ENCODE data around the gene SUMF1.
"Not testable (repeated sequence)": the region's sequence is repeated elsewhere in the genome, so short reads cannot be mapped to it uniquely, and the experiment has no call there.

Gene SUMF1

DNA sequence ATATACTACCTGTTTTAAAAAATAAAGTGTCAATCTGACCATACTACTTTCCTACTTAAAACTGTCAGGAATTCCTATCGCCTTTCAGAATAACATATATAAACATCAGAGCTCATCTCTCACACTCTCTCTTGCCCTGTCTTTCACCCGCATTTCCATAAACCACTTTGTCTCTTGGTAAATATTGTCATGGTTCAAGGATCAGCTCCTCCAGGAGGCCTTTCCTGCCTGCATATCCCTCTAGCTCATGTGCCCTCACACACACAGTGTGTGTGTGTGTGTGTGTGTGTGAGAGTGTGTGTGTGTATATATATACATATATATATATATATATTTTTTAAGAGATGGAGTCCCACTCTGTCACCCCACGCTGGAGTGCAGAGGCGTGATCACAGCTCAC lies 6.7 kb downstream of the SUMF1 start:
- no peak for DNase-seq (ENCODE audit: low read depth)

DNA sequence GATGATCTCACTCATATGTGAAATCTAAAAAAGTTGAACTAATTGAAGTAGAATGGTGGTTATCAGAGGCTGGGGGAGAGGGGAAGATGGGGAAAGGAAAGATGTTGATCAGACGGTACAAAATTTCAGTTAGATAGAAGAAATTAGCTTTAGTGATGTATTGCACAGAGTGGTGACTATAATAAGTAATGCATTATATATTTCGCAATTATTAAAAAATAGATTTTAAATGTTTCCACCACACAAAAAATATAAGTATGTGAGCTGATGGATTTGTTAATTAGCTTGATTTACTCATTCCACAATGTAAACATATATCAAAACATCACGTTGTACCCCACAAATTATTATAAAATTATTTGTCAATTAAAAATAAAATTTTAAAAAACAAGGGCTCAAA lies 8.1 kb downstream of the SUMF1 start:
- DNase-seq (ENCODE audit: low read depth) = no peak

DNA sequence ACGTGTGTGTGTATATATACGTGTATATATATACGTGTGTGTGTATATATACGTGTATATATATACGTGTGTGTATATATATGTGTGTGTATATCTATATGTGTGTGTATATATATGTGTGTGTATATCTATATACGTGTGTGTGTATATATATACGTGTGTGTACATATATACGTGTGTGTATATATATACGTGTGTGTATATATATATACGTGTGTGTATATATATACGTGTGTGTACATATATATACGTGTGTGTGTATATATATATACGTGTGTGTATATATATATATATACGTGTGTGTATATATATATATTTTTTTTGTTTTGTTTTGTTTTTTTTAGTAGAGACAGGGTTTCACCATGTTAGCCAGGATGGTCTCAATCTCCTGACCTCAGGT lies 10.3 kb downstream of the SUMF1 start:
- DNase-seq (ENCODE audit: low read depth) = not testable (repeated sequence)

DNA sequence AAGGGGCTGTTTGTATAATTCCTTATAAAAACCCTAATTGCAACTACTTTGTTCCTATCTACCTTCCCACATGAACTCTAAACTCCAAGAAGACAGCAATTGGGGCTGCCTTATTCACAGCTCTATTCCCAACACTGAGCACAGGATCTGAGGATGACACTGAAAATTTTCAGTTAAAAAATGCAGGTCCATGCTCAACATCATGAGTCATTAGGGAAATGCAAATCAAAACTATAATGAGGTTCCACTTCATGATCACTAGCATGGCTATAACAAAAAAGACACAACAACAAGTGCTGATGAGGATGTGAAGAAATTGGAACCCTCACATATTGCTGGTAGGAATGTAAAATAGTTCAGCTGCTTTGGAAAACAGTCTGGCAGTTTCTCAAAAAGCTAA lies 12.9 kb downstream of the SUMF1 start:
- DNase-seq (ENCODE audit: low read depth) = no peak

DNA sequence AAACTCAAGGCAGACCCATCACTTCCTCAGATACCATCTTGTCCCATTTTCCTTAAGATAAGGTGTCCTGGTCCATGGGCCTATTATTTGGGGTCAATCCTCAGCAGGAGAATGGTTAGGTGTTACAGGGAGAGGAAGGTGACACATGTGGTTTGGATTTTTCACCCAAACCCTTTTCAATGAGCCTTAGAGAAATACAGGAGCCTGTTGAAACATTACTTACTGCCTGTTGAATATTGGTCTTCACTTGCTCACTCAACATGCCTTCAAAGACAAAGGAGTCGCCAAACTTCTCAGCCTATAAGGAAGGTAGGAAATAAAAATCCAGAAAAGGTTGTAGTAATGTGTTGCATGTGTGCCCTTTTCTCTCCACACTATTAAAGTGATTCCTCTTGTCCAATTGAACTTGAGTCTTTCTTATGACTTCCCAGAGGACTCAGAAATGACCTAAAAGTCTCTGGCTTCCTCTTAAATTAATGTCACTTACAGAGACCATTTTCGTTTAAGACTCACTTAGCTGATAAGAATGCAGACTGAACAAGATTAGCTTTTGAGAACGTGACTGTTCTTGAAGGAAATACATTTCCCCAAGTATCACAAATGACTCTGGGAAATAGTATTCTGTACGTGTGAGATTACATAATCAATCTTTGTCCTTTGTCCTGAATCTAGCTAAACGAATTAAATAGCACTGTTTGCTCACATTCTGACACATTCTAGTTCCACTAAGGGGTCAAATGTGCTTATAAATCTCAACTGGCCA lies 17.8 kb downstream of the SUMF1 start:
- no peak for DNase-seq (ENCODE audit: low read depth)

DNA sequence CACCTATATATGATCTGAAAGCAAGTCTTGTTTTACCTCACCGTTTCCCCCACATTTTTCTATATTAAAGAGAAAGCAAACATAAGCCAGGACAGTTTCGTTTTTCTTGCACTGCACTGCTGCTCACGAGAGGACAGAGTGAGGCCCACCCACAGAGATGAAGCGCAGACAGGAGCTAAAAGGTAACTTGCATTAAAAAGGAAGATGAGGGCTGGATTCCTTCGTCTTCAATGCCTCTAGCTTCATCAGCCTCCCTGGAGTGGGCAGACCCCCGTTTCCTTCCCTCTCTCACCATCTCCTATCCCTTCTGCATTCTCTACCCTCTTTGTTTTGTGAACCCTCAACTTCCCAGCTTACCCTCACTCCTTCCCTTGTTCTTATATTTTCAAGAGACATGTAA lies 18.9 kb downstream of the SUMF1 start:
- no peak for DNase-seq (ENCODE audit: low read depth)

DNA sequence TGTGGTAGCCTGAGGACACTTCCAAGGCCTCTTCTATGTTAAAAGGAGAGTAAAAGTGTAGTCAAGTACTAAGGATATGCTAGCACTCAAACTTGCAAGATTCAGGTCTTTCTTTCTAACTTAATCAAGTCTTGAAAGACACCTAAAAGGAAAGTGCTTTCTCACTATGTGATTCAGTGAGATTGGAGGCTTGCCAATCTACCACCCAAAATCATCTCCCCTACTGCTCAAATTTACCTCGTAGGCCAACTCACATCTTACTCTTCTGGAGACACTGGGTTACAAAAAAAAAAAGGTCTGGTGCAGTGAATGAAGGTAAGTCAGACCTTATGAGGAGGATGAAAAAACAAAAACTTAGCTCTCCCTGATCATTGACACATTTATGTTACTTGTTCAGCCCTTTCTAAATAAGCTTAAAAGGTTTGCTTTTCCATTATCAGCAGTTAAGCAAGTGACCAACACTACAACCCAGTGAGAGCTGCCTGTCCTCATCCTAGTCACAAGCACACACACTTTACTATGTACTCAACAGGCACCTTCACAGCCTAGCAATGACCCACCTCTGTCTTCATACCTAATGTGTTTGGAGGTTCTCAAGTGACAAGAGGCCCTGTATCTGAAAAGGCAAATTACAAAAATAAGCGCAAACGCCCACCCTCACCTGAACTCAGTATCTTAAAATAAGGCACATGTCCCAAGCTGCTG lies 19.6 kb downstream of the SUMF1 start:
- no peak for DNase-seq (ENCODE audit: low read depth)

DNA sequence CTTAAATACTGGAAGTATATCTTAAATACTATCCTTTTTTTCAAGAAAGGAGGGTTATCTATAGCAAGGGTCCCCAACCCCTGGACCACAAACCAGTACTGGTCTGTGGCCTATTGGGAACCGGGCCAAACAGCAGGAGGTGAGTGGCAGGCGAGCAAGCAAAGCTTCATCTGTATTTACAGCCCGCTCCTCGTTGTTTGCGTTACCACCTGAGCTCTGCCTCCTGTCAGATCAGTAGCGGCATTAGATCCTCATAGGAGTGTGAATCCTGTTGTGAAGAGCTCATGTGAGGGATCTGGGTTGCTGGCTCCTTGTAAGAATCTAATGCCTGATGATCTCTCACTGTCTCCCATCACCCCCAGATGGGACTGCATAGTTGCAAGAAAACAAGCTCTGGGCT lies 26.1 kb downstream of the SUMF1 start:
- no peak for DNase-seq (ENCODE audit: low read depth)

DNA sequence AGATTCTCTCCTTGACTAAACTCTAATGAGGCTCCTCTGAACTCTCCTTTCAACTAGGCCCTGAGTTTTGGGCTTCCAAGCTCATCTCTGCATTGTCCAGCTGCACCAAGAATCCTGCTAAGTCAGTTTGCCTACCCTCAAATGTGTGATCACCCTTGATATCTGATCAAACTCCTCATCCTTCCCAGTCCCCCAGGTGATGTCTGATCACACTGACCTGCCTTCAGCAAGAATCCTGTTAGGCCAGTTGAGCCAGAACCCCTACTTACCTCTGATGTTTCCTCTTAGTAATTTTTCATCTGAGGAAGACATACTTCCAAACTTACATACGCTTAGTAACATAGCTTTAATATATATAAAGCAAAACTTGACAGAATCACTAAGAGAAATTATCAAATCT lies 28.8 kb downstream of the SUMF1 start:
- DNase-seq (ENCODE audit: low read depth) = no peak

DNA sequence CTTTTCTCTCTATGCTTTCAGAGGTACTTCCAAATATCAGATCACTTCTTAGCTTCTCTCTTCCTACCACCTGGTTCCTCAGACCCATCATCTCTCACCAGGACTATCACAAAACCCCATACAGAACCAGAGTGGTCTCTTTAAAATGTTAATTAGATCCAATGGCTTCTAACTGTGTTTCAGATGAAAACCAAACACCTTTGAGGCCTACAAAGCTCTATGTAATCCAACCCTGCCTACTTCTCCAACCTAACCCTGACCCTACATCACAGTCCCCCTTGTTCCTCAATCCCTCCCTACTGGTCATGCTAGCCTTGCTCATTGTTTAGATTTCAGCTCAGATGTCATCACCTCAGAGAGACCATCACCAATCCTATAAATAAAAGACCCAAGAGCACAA lies 34.8 kb downstream of the SUMF1 start:
- DNase-seq (ENCODE audit: low read depth) = no peak

DNA sequence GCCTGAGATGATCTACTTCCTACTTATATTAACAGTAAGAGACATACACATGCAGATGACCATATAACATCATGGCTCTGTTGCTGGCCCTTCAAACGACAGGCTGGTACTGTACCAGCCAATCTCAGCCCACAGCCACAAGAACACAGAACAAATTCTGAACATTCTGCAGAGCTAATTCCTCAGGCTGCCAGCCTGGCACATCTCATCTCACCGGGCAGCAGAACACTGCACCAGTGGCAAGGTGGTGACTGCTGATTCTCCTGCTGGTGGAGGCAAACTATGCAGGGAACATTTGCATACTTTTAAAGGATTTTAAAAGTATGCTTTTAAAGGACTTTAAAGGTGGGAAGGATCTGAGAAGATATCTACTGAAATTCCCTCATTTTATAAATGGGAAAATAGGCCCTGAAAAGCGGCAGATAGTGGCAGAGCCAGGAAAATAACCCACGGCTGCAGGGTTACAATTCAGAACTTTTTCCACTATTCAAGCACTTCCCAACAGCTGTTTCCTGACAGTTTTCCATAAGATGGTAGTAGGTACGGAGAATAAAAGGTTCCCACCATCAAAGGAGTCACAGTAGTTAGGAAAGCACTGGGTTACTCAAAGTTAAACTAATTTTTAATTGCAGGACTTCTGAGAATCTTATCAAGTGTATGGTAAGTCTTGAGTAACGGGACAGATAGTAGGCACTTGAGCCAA lies 37.3 kb downstream of the SUMF1 start:
- no peak for DNase-seq (ENCODE audit: low read depth)

DNA sequence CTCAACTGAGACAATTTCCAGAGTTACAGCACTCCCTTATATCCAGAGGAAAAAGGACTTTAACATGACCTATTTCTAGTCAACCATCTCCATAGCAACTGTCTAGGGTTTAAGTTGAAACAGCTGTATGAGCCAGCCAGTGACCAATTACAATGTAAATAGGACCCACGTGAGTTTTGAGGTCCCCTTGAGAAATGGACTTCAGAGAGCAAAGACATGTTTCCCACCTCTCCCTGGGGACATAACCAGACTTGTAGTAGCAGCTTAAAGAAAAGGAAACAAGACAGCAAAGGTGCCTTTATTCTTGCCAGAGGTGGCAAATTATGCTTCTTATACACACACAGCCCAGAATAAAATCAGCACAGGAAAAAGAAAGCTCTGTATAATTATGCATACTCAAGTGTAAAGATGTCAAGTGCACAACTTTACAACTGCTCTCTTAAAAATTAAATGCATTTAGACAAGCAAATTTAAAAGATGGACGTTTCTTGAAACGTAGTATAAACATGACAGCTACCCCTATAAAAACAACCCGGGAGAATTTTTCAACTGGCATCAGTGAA lies 40.2 kb downstream of the SUMF1 start:
- DNase-seq (ENCODE audit: low read depth) = no peak

DNA sequence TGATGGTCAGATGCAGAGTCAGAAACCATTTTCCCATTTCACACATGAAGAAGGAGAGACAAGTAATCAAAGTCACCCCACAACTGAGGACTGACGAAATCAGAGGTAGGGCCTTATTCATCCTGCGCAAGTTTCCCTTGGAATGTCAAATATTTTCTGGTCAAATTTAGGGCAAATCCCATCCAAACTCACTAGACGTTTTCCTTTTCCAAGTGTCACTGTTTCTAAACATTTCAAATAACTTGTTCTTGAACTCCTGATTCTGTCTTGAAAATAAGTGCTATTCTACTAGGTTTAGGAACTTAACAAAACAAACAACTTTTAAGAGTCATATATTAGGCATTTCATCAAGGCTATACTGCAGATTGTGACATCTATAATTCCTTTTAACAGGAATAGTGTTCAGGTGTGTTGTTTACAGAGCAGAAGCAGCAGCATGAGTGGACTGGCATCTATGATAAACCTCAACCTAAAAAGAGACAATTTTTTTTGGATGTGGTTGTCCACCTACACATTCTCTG lies 40.7 kb downstream of the SUMF1 start:
- DNase-seq (ENCODE audit: low read depth) = no peak

DNA sequence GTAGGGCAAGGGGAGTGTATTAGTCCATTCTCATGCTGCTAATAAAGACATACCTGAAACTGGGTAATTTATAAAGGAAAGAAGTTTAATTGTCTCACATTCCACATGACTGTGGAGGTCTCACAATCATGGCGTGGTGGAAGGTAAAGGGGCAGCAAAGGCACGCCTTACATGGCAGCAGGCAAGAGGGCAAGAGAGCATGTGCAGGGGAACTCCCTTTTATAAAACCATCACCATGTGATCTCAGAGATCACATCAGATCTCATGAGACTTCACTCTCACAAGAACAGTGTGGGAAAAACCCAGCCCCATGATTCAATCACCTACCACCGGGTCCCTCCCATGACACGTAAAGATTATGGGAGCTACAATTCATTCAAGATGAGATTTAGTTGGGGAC lies 41.4 kb downstream of the SUMF1 start:
- DNase-seq (ENCODE audit: low read depth) = no peak

DNA sequence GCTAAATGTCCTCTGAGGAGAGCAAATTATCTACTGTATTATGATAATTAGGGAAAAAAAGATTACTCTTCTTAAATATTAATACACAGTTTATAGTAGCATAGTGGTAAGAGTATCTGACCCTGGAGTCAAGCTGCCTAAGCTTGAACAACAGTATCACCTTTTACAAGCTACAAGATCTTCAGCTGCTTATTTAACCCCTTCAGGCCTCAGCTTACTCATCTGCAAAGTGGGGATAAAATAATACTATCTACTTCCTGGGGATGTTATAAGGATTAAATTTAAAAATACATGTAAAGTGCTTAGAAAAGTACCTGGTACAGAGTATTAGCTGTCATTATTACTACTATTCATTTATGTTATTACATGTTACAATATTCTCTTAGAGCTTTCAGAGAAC lies 42.0 kb downstream of the SUMF1 start:
- no peak for DNase-seq (ENCODE audit: low read depth)

DNA sequence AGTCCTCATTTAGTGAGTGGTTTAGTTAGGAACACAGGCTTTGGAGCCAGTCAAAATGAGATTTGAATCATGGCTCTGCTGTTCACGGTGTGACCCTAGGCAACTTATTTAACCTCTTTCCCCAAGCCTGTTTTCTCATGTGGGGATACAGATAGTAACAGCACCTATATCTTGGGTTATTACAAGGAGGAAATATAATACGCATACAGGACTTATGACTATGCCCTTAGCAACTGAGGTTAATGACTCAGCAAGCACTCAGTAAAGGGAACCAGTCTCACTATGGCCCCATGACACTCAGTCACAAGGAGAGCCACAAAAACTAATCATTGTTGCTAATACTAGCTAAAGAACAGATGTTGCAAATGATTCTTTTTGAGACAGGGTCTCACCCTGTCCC lies 45.9 kb downstream of the SUMF1 start:
- no peak for DNase-seq (ENCODE audit: low read depth)

DNA sequence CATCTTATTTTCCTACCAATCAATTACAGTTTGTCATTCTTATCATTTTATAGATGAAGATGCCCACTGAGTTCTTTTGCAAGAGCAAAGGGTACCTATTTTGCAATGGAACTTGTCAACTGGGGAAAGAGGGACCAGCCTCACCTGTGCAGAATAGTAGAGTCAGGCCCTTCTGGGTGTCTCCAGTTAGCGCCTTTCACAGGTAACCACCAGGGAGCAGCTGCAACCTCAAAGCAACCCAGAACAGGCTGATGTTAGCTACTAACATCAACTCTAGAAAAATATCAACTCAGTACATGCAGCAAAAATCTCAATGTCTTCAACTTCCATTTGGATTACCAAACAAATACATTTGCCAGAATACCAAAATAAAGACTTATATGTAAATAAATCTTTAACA lies 47.1 kb downstream of the SUMF1 start:
- DNase-seq (ENCODE audit: low read depth) = no peak

DNA sequence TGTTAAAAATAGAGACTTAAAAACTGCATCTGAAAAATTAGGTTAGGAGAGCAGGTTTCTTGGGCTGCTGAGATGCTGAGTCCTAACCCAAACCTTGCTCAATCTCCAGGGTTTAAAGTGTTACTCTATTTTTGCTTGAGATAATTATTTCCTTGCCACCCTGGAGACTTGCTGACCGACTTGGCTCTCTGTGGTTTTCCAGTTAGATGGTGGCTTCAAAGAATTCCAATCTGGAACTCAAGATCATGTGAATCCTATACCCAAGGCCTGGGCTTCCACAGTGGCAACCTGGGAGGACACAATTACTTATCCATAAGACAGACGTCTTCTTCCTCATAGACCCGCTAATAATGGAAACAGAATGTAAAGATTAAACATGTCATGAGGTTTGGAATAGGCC lies 47.7 kb downstream of the SUMF1 start:
- no peak for DNase-seq (ENCODE audit: low read depth)

DNA sequence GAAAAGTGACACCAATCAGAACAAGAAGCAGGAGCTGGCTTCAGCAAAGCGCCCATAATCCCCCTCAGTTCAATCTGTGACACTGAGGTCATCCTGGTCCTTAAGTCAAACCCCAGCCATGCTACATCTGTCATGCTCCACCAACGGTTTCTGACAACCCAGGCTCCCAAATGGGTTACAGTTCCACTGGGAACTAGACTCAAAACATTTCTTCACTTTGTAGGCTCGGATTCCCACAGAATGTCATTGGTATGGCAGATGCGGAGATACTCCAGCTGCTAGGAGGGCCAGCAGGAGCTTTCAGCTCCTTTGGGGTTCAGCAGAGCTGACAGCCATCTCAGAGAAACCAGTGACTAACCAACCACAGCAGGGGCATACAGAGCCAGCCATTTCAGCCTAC lies 48.9 kb downstream of the SUMF1 start:
- no peak for DNase-seq (ENCODE audit: low read depth)

DNA sequence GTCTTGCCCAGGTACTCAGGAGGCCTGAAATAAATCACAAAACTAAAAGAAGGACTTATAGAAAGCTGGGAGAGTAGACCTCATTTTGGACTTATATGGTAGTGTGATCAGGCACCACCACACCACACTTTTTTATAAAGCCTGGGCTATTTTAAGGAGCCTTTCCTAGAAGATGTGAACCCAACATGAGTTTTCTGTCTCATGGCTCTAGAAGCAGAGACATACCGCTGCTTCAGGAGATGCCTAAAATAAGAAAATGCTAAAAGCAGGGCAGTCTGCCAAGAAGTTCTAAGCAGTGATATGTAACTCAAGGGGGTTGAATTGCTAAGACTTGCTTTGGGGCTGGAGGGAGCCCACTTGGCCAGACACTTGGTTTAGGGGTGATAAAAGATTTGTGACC lies 49.6 kb downstream of the SUMF1 start:
- no peak for DNase-seq (ENCODE audit: low read depth)

DNA sequence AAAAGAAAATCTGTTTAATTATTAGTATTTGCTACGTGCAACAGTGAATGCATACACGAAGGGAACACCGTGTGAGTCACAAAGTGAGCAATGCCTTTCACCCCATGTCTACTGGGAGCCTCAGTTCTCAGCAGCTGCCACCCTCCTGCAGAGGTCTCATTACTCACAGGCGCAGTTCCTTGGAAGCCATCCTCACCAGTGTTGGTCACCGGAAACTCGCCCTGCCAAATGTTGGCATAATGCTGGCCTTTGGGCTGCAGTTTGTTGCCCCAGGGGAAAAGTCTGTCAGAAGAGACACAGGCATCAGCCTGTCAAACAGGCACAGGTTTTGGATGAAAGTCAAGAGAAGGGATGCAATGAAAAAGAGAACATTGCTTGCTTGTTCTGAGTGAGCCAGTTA lies 50.1 kb downstream of the SUMF1 start:
- DNase-seq (ENCODE audit: low read depth) = no peak

DNA sequence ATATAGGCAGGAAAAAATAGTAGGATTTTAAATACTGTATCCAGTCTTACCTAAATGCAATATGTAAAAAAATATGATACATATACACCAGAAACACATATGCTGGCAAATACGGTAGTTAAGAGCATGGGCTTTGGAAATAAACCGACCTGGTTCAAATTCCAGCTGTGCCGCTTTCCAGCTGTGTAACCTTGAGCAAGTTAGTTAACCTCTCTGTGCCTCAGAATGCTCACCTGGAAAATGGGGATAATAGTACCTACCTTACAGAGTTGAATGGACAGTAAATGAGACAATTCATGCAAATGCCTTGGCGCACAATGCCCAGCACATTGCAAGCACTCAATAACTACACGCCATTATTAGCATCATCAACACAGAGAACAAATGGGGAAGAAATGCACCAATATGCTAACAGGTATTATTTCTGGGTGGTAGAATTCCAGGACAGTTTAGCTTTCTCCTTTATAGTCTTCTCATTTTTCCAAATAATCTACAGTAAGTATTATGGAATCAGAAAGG lies 50.6 kb downstream of the SUMF1 start:
- DNase-seq (ENCODE audit: low read depth) = no peak

DNA sequence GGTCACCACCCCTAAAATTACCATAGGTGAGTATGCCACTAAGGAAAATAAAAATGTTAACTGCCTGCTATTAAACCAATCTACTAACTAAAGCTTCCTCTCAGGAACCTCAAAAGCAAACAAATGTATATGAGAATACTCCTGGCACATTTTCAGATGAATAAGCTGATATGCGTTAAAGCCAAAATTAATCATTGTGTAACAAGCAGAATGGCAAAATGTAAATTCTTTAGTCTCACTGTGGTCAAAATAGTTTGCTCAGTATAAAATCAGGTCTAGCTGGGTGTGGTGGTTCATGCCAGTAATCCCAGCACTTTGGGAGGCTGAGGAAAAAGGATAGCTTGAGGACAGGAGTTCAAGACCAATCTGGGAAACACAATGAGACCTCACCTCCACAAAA lies 53.6 kb downstream of the SUMF1 start:
- no peak for DNase-seq (ENCODE audit: low read depth)

All from stimulated activated CD4-positive, alpha-beta T cell treated with anti-CD3 and anti-CD28 coated beads, Interleukin-2, amount 100 ng/mL, for 4 hours (primary cell).